Subcutaneous adipose tissue (tissue), 4 donors: ENCODE results near the gene PRR19. TPM values are rescaled to one million over a fixed set of nuclear protein-coding genes. Genes with fewer than 3 reads are reported as not detected.

Source experiments
- CTCF ChIP-seq: fragments of 450-650 bp; IDR thresholded peaks from one replicate; pipeline ENCODE4 v1.5.1; 2016; ENCODE audit warnings: low read depth, mild to moderate bottlenecking, control low read depth, antibody characterized with exemption, moderate library complexity
- total RNA-seq, 4 donors: library from RNA; depleted of rRNA; stranded (reverse); fragments of >200 nt; gene quantifications; one replicate each; pipeline ENCODE4 v1.1.0, GENCODE V29; 2016

PRR19 gene
- total RNA-seq, 4 donors from 2014 or later = 0.75 TPM; not detected in 3

- TF ChIP-seq CTCF = no peak
These were observed 21.8 kb upstream of the PRR19 start for GRCh38 chr19:42279902-42280814.

- no peak for TF ChIP-seq CTCF
These were observed 21.2 kb upstream of the PRR19 start for GRCh38 chr19:42280815-42281145.

GRCh38 chr19:42281146-42281826, 20.6 kb upstream of the PRR19 start:
- no peak for TF ChIP-seq CTCF

- no peak for TF ChIP-seq CTCF
These were observed 19.8 kb upstream of the PRR19 start for GRCh38 chr19:42281827-42282762.

- TF ChIP-seq CTCF = no peak
These were observed 19.1 kb upstream of the PRR19 start for GRCh38 chr19:42282819-42283187.

GRCh38 chr19:42283188-42284065, 18.5 kb upstream of the PRR19 start:
- no peak for TF ChIP-seq CTCF
